H1 (cell line): ENCODE data around the gene WDR4. TPM values are rescaled to one million over a fixed set of nuclear protein-coding genes. Genes with fewer than 3 reads are reported as not detected.

ENCODE experiments used
- CTCF ChIA-PET: fragments of 300-600 bp; sonication (Branson Sonifier 250); formaldehyde crosslinking; loops from one replicate; lab custom pipeline; 2021; ENCODE audit not compliant: partially characterized antibody; lab: Charles Lee
- POLR2A ChIA-PET: fragments of 300-600 bp; sonication (Branson Sonifier 250); formaldehyde crosslinking; loops from one replicate; lab custom pipeline; 2021; ENCODE audit warnings: inconsistent platforms; ENCODE audit not compliant: partially characterized antibody; lab: Charles Lee
- DNase-seq, 2 experiments: peaks; one replicate each; pipeline versions ENCODE4 v3.0.0 to v3.0.0-alpha.2; 2010 to 2022; ENCODE audit warnings: low spot score in 2 of 2, low read depth in 1 of 2, mixed read lengths in 1 of 2
- FAIRE-seq: peaks from 2 replicates; lab custom pipeline; 2011; peaks lifted over from hg19 to GRCh38; lab: Jason Lieb, UNC
- H2AFZ ChIP-seq: 2 replicates; pipeline ENCODE4 v1.8.1; 2012; ENCODE audit warnings: low read length, inconsistent platforms
- H2AK5ac ChIP-seq: 2 replicates; pipeline ENCODE4 v1.6.1; 2013; ENCODE audit warnings: low read depth, low read length
- H2BK120ac ChIP-seq: replicated peaks from 2 replicates; pipeline ENCODE3; 2013; ENCODE audit warnings: low read depth, low read length, inconsistent platforms
- H2BK12ac ChIP-seq: 2 replicates; pipeline ENCODE4 v1.6.1; 2013; ENCODE audit warnings: low read depth, low read length
- H2BK15ac ChIP-seq: 2 replicates; pipeline ENCODE4 v1.6.1; 2013; ENCODE audit warnings: low read length
- H2BK20ac ChIP-seq: 2 replicates; pipeline ENCODE4 v1.6.1; 2013; ENCODE audit warnings: low read length
- H2BK5ac ChIP-seq: 2 replicates; pipeline ENCODE4 v1.6.1; 2013; ENCODE audit warnings: low read depth, low read length
- H3K14ac ChIP-seq: 2 replicates; pipeline ENCODE4 v1.6.1; 2013; ENCODE audit warnings: inconsistent platforms; ENCODE audit not compliant: insufficient read length
- H3K18ac ChIP-seq: 2 replicates; pipeline ENCODE4 v1.6.1; 2013; ENCODE audit warnings: low read length; ENCODE audit errors: extremely low read depth
- H3K23ac ChIP-seq: 2 replicates; pipeline ENCODE4 v1.6.1; 2013; ENCODE audit warnings: inconsistent platforms; ENCODE audit not compliant: insufficient read length
- H3K23me2 ChIP-seq: 2 replicates; pipeline ENCODE4 v1.6.1; 2013; ENCODE audit warnings: low read depth, low read length
- H3K27ac ChIP-seq: 2 replicates; pipeline ENCODE4 v1.6.1; 2011; ENCODE audit warnings: low read depth, low read length, inconsistent platforms
- H3K27me3 ChIP-seq, 4 experiments: replicated peaks in 1 of 4; 1 replicate in 1 of 4; 2 replicates in 3 of 4; pipeline versions ENCODE4 v1.6.1 to v1.8.1; 2011 to 2013; ENCODE audit warnings: low read length in 3 of 4, mild to moderate bottlenecking in 3 of 4, inconsistent platforms in 2 of 4, mixed read lengths in 2 of 4, moderate library complexity in 1 of 4; ENCODE audit not compliant: control insufficient read depth in 3 of 4, insufficient read depth in 3 of 4; ENCODE audit errors: extremely low read depth in 1 of 4
- H3K36me3 ChIP-seq, 4 experiments: 2 replicates each; pipeline versions ENCODE4 v1.6.1 to v1.8.1; 2011 to 2013; ENCODE audit warnings: mild to moderate bottlenecking in 4 of 4, low read length in 3 of 4, moderate library complexity in 2 of 4, control low read depth in 1 of 4, inconsistent platforms in 1 of 4; ENCODE audit not compliant: insufficient read depth in 4 of 4, control insufficient read depth in 2 of 4
- H3K4ac ChIP-seq: replicated peaks from 2 replicates; pipeline ENCODE3; 2013; ENCODE audit warnings: low read length, low read depth, mixed read lengths, inconsistent platforms; ENCODE audit not compliant: insufficient read length
- H3K4me1 ChIP-seq, 4 experiments: replicated peaks in 1 of 4; 1 replicate in 1 of 4; 2 replicates in 3 of 4; pipeline versions ENCODE4 v1.6.1 to v1.8.1; 2011 to 2013; ENCODE audit warnings: low read length in 3 of 4, inconsistent platforms in 2 of 4, mixed read lengths in 1 of 4; ENCODE audit not compliant: insufficient read depth in 4 of 4, control insufficient read depth in 3 of 4
- H3K4me2 ChIP-seq, 2 experiments: 2 replicates each; pipeline versions ENCODE4 v1.6.1 to v1.8.1; 2011 to 2013; ENCODE audit warnings: low read depth in 2 of 2, low read length in 2 of 2, control low read depth in 1 of 2, inconsistent platforms in 1 of 2, mild to moderate bottlenecking in 1 of 2; ENCODE audit not compliant: insufficient read depth in 1 of 2
- H3K4me3 ChIP-seq, 4 experiments: fragments of 200-600, 300-600 bp in 1 of 4; sonication (generic), shearing (Covaris generic), sonication (Bioruptor Twin) in 1 of 4; 2 replicates each; pipeline versions ENCODE4 v1.5.1 to v1.8.1; 2011 to 2016; ENCODE audit warnings: low read length in 4 of 4, low read depth in 3 of 4, control low read depth in 2 of 4, inconsistent platforms in 2 of 4, mild to moderate bottlenecking in 2 of 4, mixed read lengths in 1 of 4, moderate library complexity in 1 of 4; ENCODE audit not compliant: insufficient read depth in 2 of 4; ENCODE audit errors: extremely low read depth in 1 of 4
- H3K56ac ChIP-seq: replicated peaks from 2 replicates; pipeline ENCODE3; 2013; ENCODE audit warnings: low read depth, mild to moderate bottlenecking, mixed read lengths, low read length, inconsistent platforms; ENCODE audit not compliant: insufficient read length
- H3K79me1 ChIP-seq: 2 replicates; pipeline ENCODE4 v1.6.1; 2013; ENCODE audit warnings: low read depth, low read length, control low read depth
- H3K79me2 ChIP-seq, 2 experiments: 2 replicates each; pipeline versions ENCODE4 v1.6.1 to v1.8.1; 2012 to 2013; ENCODE audit warnings: low read length in 2 of 2, mild to moderate bottlenecking in 2 of 2, inconsistent platforms in 1 of 2; ENCODE audit not compliant: insufficient read depth in 2 of 2, control insufficient read depth in 1 of 2
- H3K9ac ChIP-seq, 4 experiments: replicated peaks in 1 of 4; 1 replicate in 1 of 4; 2 replicates in 3 of 4; pipeline versions ENCODE4 v1.6.1 to v1.8.1; 2011 to 2013; ENCODE audit warnings: low read depth in 3 of 4, low read length in 3 of 4, control low read depth in 2 of 4, mild to moderate bottlenecking in 2 of 4, moderate library complexity in 2 of 4, inconsistent platforms in 1 of 4; ENCODE audit errors: extremely low read depth in 1 of 4
- H3K9me3 ChIP-seq, 2 experiments: 2 replicates each; pipeline versions ENCODE4 v1.6.1 to v1.8.1; 2012 to 2013; ENCODE audit warnings: mild to moderate bottlenecking in 2 of 2, moderate library complexity in 2 of 2, control low read depth in 1 of 2, inconsistent platforms in 1 of 2, low read depth in 1 of 2, low read length in 1 of 2, mixed read lengths in 1 of 2; ENCODE audit not compliant: insufficient read depth in 2 of 2
- H4K20me1 ChIP-seq, 2 experiments: replicated peaks in 1 of 2; 2 replicates each; pipeline versions ENCODE3 to v1.8.1; 2011 to 2013; ENCODE audit warnings: inconsistent platforms in 2 of 2, low read length in 2 of 2, mild to moderate bottlenecking in 1 of 2; ENCODE audit not compliant: insufficient read depth in 2 of 2, control insufficient read depth in 1 of 2
- H4K5ac ChIP-seq: 2 replicates; pipeline ENCODE4 v1.6.1; 2013; ENCODE audit warnings: low read length, low read depth, mixed read lengths, inconsistent platforms; ENCODE audit not compliant: insufficient read length
- H4K8ac ChIP-seq: 2 replicates; pipeline ENCODE4 v1.8.0; 2013; ENCODE audit warnings: mild to moderate bottlenecking, moderate library complexity, low read length, inconsistent platforms; ENCODE audit not compliant: insufficient read depth; ENCODE audit errors: extremely low read depth
- H4K91ac ChIP-seq: replicated peaks from 2 replicates; pipeline ENCODE3; 2013; ENCODE audit warnings: low read length, mixed read lengths, inconsistent platforms; ENCODE audit not compliant: insufficient read length
- GABPA ChIP-seq: IDR thresholded peaks from 2 replicates; pipeline ENCODE4 v1.6.1; 2011; ENCODE audit warnings: mild to moderate bottlenecking, low read length, moderate library complexity, borderline replicate concordance; ENCODE audit not compliant: insufficient read depth
- HDAC2 ChIP-seq, 2 experiments: fragments of 300-600 bp in 1 of 2; sonication (generic) in 1 of 2; IDR thresholded peaks; 2 replicates each; pipeline ENCODE4 v1.6.1; 2011 to 2012; ENCODE audit warnings: low read depth in 2 of 2, low read length in 2 of 2, mild to moderate bottlenecking in 2 of 2, moderate library complexity in 2 of 2, borderline replicate concordance in 1 of 2, inconsistent platforms in 1 of 2
- JUN ChIP-seq: IDR thresholded peaks from 2 replicates; pipeline ENCODE4 v1.6.1; 2011; ENCODE audit warnings: low read depth, mild to moderate bottlenecking, improper control_type of control experiment, low read length
- KDM5A ChIP-seq: fragments of 200-600 bp; IDR thresholded peaks from 2 replicates; pipeline ENCODE4 v1.7.1; 2012; ENCODE audit warnings: mild to moderate bottlenecking, low read length, inconsistent platforms, mixed read lengths
- POLR2A ChIP-seq, 2 experiments: IDR thresholded peaks; 1 replicate in 1 of 2; 2 replicates in 1 of 2; pipeline ENCODE4 v1.6.1; 2011; ENCODE audit warnings: low read depth in 2 of 2, low read length in 2 of 2, mild to moderate bottlenecking in 2 of 2; ENCODE audit errors: control extremely low read depth in 1 of 2
- POLR2AphosphoS5 ChIP-seq: IDR thresholded peaks from 2 replicates; pipeline ENCODE4 v1.6.1; 2011; ENCODE audit warnings: low read depth, low read length
- RXRA ChIP-seq: IDR thresholded peaks from 2 replicates; pipeline ENCODE4 v1.6.1; 2011; ENCODE audit warnings: low read depth, mild to moderate bottlenecking, low read length, moderate library complexity; ENCODE audit not compliant: insufficient read depth
- SIX5 ChIP-seq: IDR thresholded peaks from 2 replicates; pipeline ENCODE4 v1.6.1; 2011; ENCODE audit warnings: mild to moderate bottlenecking, low read depth, low read length
- SUZ12 ChIP-seq: fragments of 200-600 bp; sonication (generic); IDR thresholded peaks from 2 replicates; pipeline ENCODE4 v1.6.1; 2012; ENCODE audit warnings: mild to moderate bottlenecking, inconsistent platforms, low read length, moderate library complexity, mixed read lengths
- TAF7 ChIP-seq: optimal IDR thresholded peaks from 2 replicates; pipeline ENCODE3; 2011; ENCODE audit warnings: low read depth, mild to moderate bottlenecking, inconsistent platforms, low read length, moderate library complexity, borderline replicate concordance
- WGBS, 2 experiments: shearing (Covaris generic) in 1 of 2; methylation state at CpG; one replicate each; pipeline versions ENCODE4 v1.1.6 to v1.1.7; 2013 to 2015; ENCODE audit warnings: low lambda C conversion rate in 2 of 2, mixed read lengths in 2 of 2, inconsistent platforms in 1 of 2, low coverage in 1 of 2, missing lambda C conversion rate in 1 of 2; ENCODE audit not compliant: insufficient replicate concordance in 2 of 2, insufficient coverage in 1 of 2, insufficient read length in 1 of 2; ENCODE audit errors: extremely low coverage in 1 of 2, missing lambda C conversion rate in 1 of 2; 5-methylcytosine and 5-hydroxymethylcytosine counted together
- polyA plus RNA-seq, 7 experiments: library from polyadenylated mRNA; depleted of rRNA in 3 of 7; stranded (reverse) in 5 of 7; unstranded in 2 of 7; fragments of >200 nt in 5 of 7; fragments of 200-250 nt in 2 of 7; gene quantifications; 1 replicate in 5 of 7; 2 replicates in 1 of 7; 4 replicates in 1 of 7; pipeline versions ENCODE4 v1.2.1 to v1.2.3, GENCODE V29; 2011 to 2013; ENCODE audit warnings: missing spikeins in 2 of 7, mixed read lengths in 2 of 7
- total RNA-seq: library from RNA; stranded (reverse); fragmentation: NEBNext Ultra II Directional; extraction: Animal tissue kit (Norgen Biotek cat#: 25700); gene quantifications from 2 replicates; pipeline ENCODE4 v1.2.1, GENCODE V29; 2021
- TF ChIP-seq, protein P1 (sequence below): IDR thresholded peaks from 2 replicates; pipeline ENCODE4 v1.6.1; 2011; ENCODE audit warnings: low read depth, mild to moderate bottlenecking, low read length; ENCODE audit not compliant: insufficient read depth

WDR4 gene
- total and polyA plus RNA-seq, 2 of the 8 experiments (the other 6 are each of a cell fraction or from before 2014, with no cell fraction given), result 28.9 to 47.8 TPM

- H2BK15ac ChIP-seq, result no peak overlapping the region
- no peak overlapping the region for H3K27ac ChIP-seq
- H3K4me3 ChIP-seq, result no peak overlapping the region
- peaks cover 18 to 39% of the 10 kb centered on the region in 2 experiments for H4K20me1 ChIP-seq
- no peak for FAIRE-seq
- H3K9me3 ChIP-seq, result no peaks in the 10 kb centered on the region
- POLR2A ChIA-PET, result interaction anchor here (0.9 to 3.0 kb wide), 4 partner anchors 9 to 18 kb away, joined by 5 to 10 read pairs (median 6); no protein-coding TSS in a partner anchor
- no peak overlapping the region for H2BK120ac ChIP-seq
- H3K23me2 ChIP-seq, result no peaks in the 10 kb centered on the region
- no peak overlapping the region for H3K18ac ChIP-seq
- H3K36me3 ChIP-seq, result peaks cover 40 to 84% (median 74%) of the 10 kb centered on the region in 4 experiments
- 95% methylated on average over 19 of the region's 19 CpGs; no CpG with 5 or more reads in 1 of the 2 experiments for WGBS, 2 experiments
- no peak overlapping the region for H2BK5ac ChIP-seq
- peaks cover 27% of the 10 kb centered on the region; the same call in 1 of the 2 replicates for H3K79me1 ChIP-seq
- no peak overlapping the region for H2BK20ac ChIP-seq
- H3K79me2 ChIP-seq, result peaks cover 0 to 52% of the 10 kb centered on the region in 2 experiments; a peak in 2 of 4 replicates
- no peak overlapping the region for H4K5ac ChIP-seq
- H2AFZ ChIP-seq, result no peak overlapping the region
- H3K4ac ChIP-seq, result no peak overlapping the region
- H4K91ac ChIP-seq, result no peak overlapping the region
- H3K27me3 ChIP-seq, result no peaks in the 10 kb centered on the region
- H3K9ac ChIP-seq, result no peak overlapping the region
- no peak overlapping the region for H3K14ac ChIP-seq
- CTCF ChIA-PET, result no interaction called here
- H3K4me2 ChIP-seq, result no peak overlapping the region
- H2BK12ac ChIP-seq, result no peak overlapping the region
- H3K23ac ChIP-seq, result no peak overlapping the region
- no peak overlapping the region for H2AK5ac ChIP-seq
- no peak overlapping the region for H3K56ac ChIP-seq
- no peak for DNase-seq
- H4K8ac ChIP-seq, result no peak overlapping the region
- no peaks in the 10 kb centered on the region for H3K4me1 ChIP-seq
- no peak for TF ChIP-seq JUN
- no peak for TF ChIP-seq TAF7
- no peak for TF ChIP-seq POLR2AphosphoS5
- TF ChIP-seq SUZ12, result no peak
- no peak for TF ChIP-seq HDAC2 (IDR thresholded peaks at IDR 0.05; ENCODE audit: borderline replicate concordance in 1 of 2, low read depth in 2 of 2, low read length in 2 of 2)
- no peak for TF ChIP-seq RXRA
- no peak for TF ChIP-seq GABPA
- no peak for TF ChIP-seq KDM5A
- no peak for TF ChIP-seq POLR2A (IDR thresholded peaks at IDR 0.05; ENCODE audit: control extremely low read depth in 1 of 2, low read depth in 2 of 2, low read length in 2 of 2)
- TF ChIP-seq, protein P1, sequence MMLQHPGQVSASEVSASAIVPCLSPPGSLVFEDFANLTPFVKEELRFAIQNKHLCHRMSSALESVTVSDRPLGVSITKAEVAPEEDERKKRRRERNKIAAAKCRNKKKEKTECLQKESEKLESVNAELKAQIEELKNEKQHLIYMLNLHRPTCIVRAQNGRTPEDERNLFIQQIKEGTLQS, result no peak
- no peak for TF ChIP-seq SIX5
Measured at GRCh38 chr21:42858185-42858847, 21.0 kb downstream of the WDR4 start.
